Stimulated activated CD4-positive, alpha-beta T cell treated with anti-CD3 and anti-CD28 coated beads, Interleukin-1b, Interleukin-23, amount 100 ng/mL, for 24 hours (primary cell): ENCODE results near the gene MYBBP1A.
A peak's percentile ranks its signal among the peaks of the same experiment; 100 is the strongest.
"Not testable (repeated sequence)": the region's sequence is repeated elsewhere in the genome, so short reads cannot be mapped to it uniquely, and the experiment has no call there.

ENCODE experiments used
- DNase-seq, 4 experiments: peaks; one replicate each; pipeline ENCODE4 v3.0.0-alpha.2; 2020; ENCODE audit warnings: low read depth in 4 of 4, low spot score in 1 of 4

The MYBBP1A gene

GRCh38 chr17:4588898-4589625 lies 33.9 kb upstream of the MYBBP1A start:
- no peak for DNase-seq

GRCh38 chr17:4588391-4588790 lies 33.2 kb upstream of the MYBBP1A start:
- DNase-seq = no peak

- DNase-seq = no peak
These were observed 32.6 kb upstream of the MYBBP1A start for GRCh38 chr17:4587803-4588202.

- no peak for DNase-seq
These were observed 32.0 kb upstream of the MYBBP1A start for GRCh38 chr17:4587195-4587594.

GRCh38 chr17:4586043-4586442 lies 30.9 kb upstream of the MYBBP1A start:
- DNase-seq = no peak

- DNase-seq = no peak
These were observed 30.4 kb upstream of the MYBBP1A start for GRCh38 chr17:4585638-4585994.

- DNase-seq = no peak
These were observed 29.9 kb upstream of the MYBBP1A start for GRCh38 chr17:4584917-4585637.

- DNase-seq = peak in 1 of 4 experiments; percentile 20
These were observed 29.1 kb upstream of the MYBBP1A start, which contains the start of gene SMTNL2 for GRCh38 chr17:4584101-4584916. Gene SMTNL2 (plus strand): TSS chr17:4584529. CDS start chr17:4584606, 77 bp downstream.

- no peak for DNase-seq
These were observed 28.6 kb upstream of the MYBBP1A start for GRCh38 chr17:4583782-4584100.

GRCh38 chr17:4583206-4583605 lies 28.0 kb upstream of the MYBBP1A start:
- no peak for DNase-seq

- DNase-seq = no peak
These were observed 27.5 kb upstream of the MYBBP1A start for GRCh38 chr17:4582691-4583090.

GRCh38 chr17:4582101-4582501 lies 26.9 kb upstream of the MYBBP1A start:
- DNase-seq = no peak

GRCh38 chr17:4580291-4580690 lies 25.1 kb upstream of the MYBBP1A start:
- no peak for DNase-seq

- DNase-seq = no peak
These were observed 24.5 kb upstream of the MYBBP1A start for GRCh38 chr17:4579678-4580077.

GRCh38 chr17:4578349-4578748 lies 23.2 kb upstream of the MYBBP1A start:
- DNase-seq = not testable (repeated sequence)

GRCh38 chr17:4577386-4577993 lies 22.3 kb upstream of the MYBBP1A start:
- no peak for DNase-seq

GRCh38 chr17:4576729-4577322 lies 21.6 kb upstream of the MYBBP1A start:
- no peak for DNase-seq

- DNase-seq = no peak
These were observed 21.0 kb upstream of the MYBBP1A start for GRCh38 chr17:4576161-4576558.

- DNase-seq = no peak
These were observed 19.4 kb upstream of the MYBBP1A start for GRCh38 chr17:4574448-4575045.

- peak in 3 of 4 experiments; percentile 21 to 60 (median 51) for DNase-seq
These were observed 18.5 kb upstream of the MYBBP1A start for GRCh38 chr17:4573669-4574068.

GRCh38 chr17:4573115-4573514 lies 17.9 kb upstream of the MYBBP1A start:
- no peak for DNase-seq
